Measurements from ENCODE around the gene NDST3.

NDST3 gene

GRCh38 chr4:118279328-118279727, 245.0 kb downstream of the NDST3 start:
- no peak overlapping the region for H3K27ac ChIP-seq (ENCODE audit: insufficient read depth, low read depth, low read length, poor library complexity, severe bottlenecking)
- H3K36me3 ChIP-seq (ENCODE audit: control insufficient read depth, insufficient read depth, low read length) = peaks cover 6% of the 10 kb centered on the region
- no peaks in the 10 kb centered on the region for H3K27me3 ChIP-seq (ENCODE audit: control insufficient read depth, insufficient read depth, low read length, poor library complexity, severe bottlenecking)
- H3K9me3 ChIP-seq (ENCODE audit: control insufficient read depth, low read length) = no peaks in the 10 kb centered on the region
- H3K4me1 ChIP-seq (ENCODE audit: control insufficient read depth, insufficient read depth, low read length) = peaks cover 17% of the 10 kb centered on the region
- peak overlapping the region; percentile 92 for H3K4me3 ChIP-seq (ENCODE audit: insufficient read depth, low read depth, low read length)
- 10 to 14% methylated on average over 13 of the region's 13 CpGs for WGBS, 2 experiments

- Histone ChIP-seq H3K36me3 (ENCODE audit: control insufficient read depth, insufficient read depth, low read length) (peaks cover 6% of the 10 kb centered on the region), H3K27ac (ENCODE audit: insufficient read depth, low read depth, low read length, poor library complexity, severe bottlenecking) (no peak overlapping the region), H3K4me1 (ENCODE audit: control insufficient read depth, insufficient read depth, low read length) (peaks cover 17% of the 10 kb centered on the region), H3K9me3 (ENCODE audit: control insufficient read depth, low read length) (no peaks in the 10 kb centered on the region), H3K4me3 (ENCODE audit: insufficient read depth, low read depth, low read length) (peak overlapping the region; percentile 92), H3K27me3 (ENCODE audit: control insufficient read depth, insufficient read depth, low read length, poor library complexity, severe bottlenecking) (no peaks in the 10 kb centered on the region)
- no CpG with 5 or more reads among the region's 2 CpGs for WGBS, 2 experiments
These were observed 245.7 kb downstream of the NDST3 start for GRCh38 chr4:118279920-118280432.

- H3K27ac ChIP-seq (ENCODE audit: insufficient read depth, low read depth, low read length, poor library complexity, severe bottlenecking) = no peak overlapping the region
- peaks cover 17% of the 10 kb centered on the region for H3K4me1 ChIP-seq (ENCODE audit: control insufficient read depth, insufficient read depth, low read length)
- peaks cover 6% of the 10 kb centered on the region for H3K36me3 ChIP-seq (ENCODE audit: control insufficient read depth, insufficient read depth, low read length)
- no peaks in the 10 kb centered on the region for H3K9me3 ChIP-seq (ENCODE audit: control insufficient read depth, low read length)
- 27 to 29% methylated on average over 2 of the region's 2 CpGs for WGBS, 2 experiments
- no peaks in the 10 kb centered on the region for H3K27me3 ChIP-seq (ENCODE audit: control insufficient read depth, insufficient read depth, low read length, poor library complexity, severe bottlenecking)
- H3K4me3 ChIP-seq (ENCODE audit: insufficient read depth, low read depth, low read length) = peak overlapping the region; percentile 92
These were observed 246.4 kb downstream of the NDST3 start for GRCh38 chr4:118280501-118281218.

GRCh38 chr4:118281611-118282442, 247.5 kb downstream of the NDST3 start:
- H3K36me3 ChIP-seq (ENCODE audit: control insufficient read depth, insufficient read depth, low read length) = peaks cover 6% of the 10 kb centered on the region
- no peaks in the 10 kb centered on the region for H3K9me3 ChIP-seq (ENCODE audit: control insufficient read depth, low read length)
- no peak overlapping the region for H3K27ac ChIP-seq (ENCODE audit: insufficient read depth, low read depth, low read length, poor library complexity, severe bottlenecking)
- WGBS, 2 experiments = 49 to 65% methylated on average over 5 to 8 of the region's 9 CpGs
- peaks cover 17% of the 10 kb centered on the region for H3K4me1 ChIP-seq (ENCODE audit: control insufficient read depth, insufficient read depth, low read length)
- H3K4me3 ChIP-seq (ENCODE audit: insufficient read depth, low read depth, low read length) = no peak overlapping the region
- no peaks in the 10 kb centered on the region for H3K27me3 ChIP-seq (ENCODE audit: control insufficient read depth, insufficient read depth, low read length, poor library complexity, severe bottlenecking)

- 94 to 96% methylated on average over 4 of the region's 4 CpGs for WGBS, 2 experiments
- Histone ChIP-seq H3K27me3 (ENCODE audit: control insufficient read depth, insufficient read depth, low read length, poor library complexity, severe bottlenecking) (no peaks in the 10 kb centered on the region), H3K4me3 (ENCODE audit: insufficient read depth, low read depth, low read length) (no peak overlapping the region), H3K4me1 (ENCODE audit: control insufficient read depth, insufficient read depth, low read length) (peaks cover 17% of the 10 kb centered on the region), H3K27ac (ENCODE audit: insufficient read depth, low read depth, low read length, poor library complexity, severe bottlenecking) (no peak overlapping the region), H3K9me3 (ENCODE audit: control insufficient read depth, low read length) (no peaks in the 10 kb centered on the region), H3K36me3 (ENCODE audit: control insufficient read depth, insufficient read depth, low read length) (peaks cover 6% of the 10 kb centered on the region)
These were observed 248.4 kb downstream of the NDST3 start for GRCh38 chr4:118282692-118283091.

GRCh38 chr4:118284169-118284568, 249.9 kb downstream of the NDST3 start:
- H3K9me3 ChIP-seq (ENCODE audit: control insufficient read depth, low read length) = no peaks in the 10 kb centered on the region
- no peak overlapping the region for H3K4me3 ChIP-seq (ENCODE audit: insufficient read depth, low read depth, low read length)
- H3K36me3 ChIP-seq (ENCODE audit: control insufficient read depth, insufficient read depth, low read length) = peaks cover 6% of the 10 kb centered on the region
- H3K27me3 ChIP-seq (ENCODE audit: control insufficient read depth, insufficient read depth, low read length, poor library complexity, severe bottlenecking) = no peaks in the 10 kb centered on the region
- no peak overlapping the region for H3K27ac ChIP-seq (ENCODE audit: insufficient read depth, low read depth, low read length, poor library complexity, severe bottlenecking)
- H3K4me1 ChIP-seq (ENCODE audit: control insufficient read depth, insufficient read depth, low read length) = peaks cover 17% of the 10 kb centered on the region
- WGBS, 2 experiments = 85 to 89% methylated on average over 3 of the region's 3 CpGs

- H3K27ac ChIP-seq (ENCODE audit: insufficient read depth, low read depth, low read length, poor library complexity, severe bottlenecking) = no peak overlapping the region
- H3K9me3 ChIP-seq (ENCODE audit: control insufficient read depth, low read length) = no peaks in the 10 kb centered on the region
- H3K4me3 ChIP-seq (ENCODE audit: insufficient read depth, low read depth, low read length) = no peak overlapping the region
- no peaks in the 10 kb centered on the region for H3K27me3 ChIP-seq (ENCODE audit: control insufficient read depth, insufficient read depth, low read length, poor library complexity, severe bottlenecking)
- peaks cover 10% of the 10 kb centered on the region for H3K4me1 ChIP-seq (ENCODE audit: control insufficient read depth, insufficient read depth, low read length)
- WGBS, 2 experiments = 92 to 96% methylated on average over 4 of the region's 4 CpGs
- no peaks in the 10 kb centered on the region for H3K36me3 ChIP-seq (ENCODE audit: control insufficient read depth, insufficient read depth, low read length)
These were observed 251.6 kb downstream of the NDST3 start for GRCh38 chr4:118285931-118286330.

- no peak overlapping the region for H3K4me3 ChIP-seq (ENCODE audit: insufficient read depth, low read depth, low read length)
- no peaks in the 10 kb centered on the region for H3K27me3 ChIP-seq (ENCODE audit: control insufficient read depth, insufficient read depth, low read length, poor library complexity, severe bottlenecking)
- H3K36me3 ChIP-seq (ENCODE audit: control insufficient read depth, insufficient read depth, low read length) = no peaks in the 10 kb centered on the region
- WGBS, 2 experiments = 92 to 97% methylated on average over 2 to 3 of the region's 3 CpGs
- H3K27ac ChIP-seq (ENCODE audit: insufficient read depth, low read depth, low read length, poor library complexity, severe bottlenecking) = no peak overlapping the region
- H3K4me1 ChIP-seq (ENCODE audit: control insufficient read depth, insufficient read depth, low read length) = peaks cover 4% of the 10 kb centered on the region
- no peaks in the 10 kb centered on the region for H3K9me3 ChIP-seq (ENCODE audit: control insufficient read depth, low read length)
These were observed 252.4 kb downstream of the NDST3 start for GRCh38 chr4:118286685-118287084.

- H3K27me3 ChIP-seq (ENCODE audit: control insufficient read depth, insufficient read depth, low read length, poor library complexity, severe bottlenecking) = no peaks in the 10 kb centered on the region
- no CpG with 5 or more reads among the region's 2 CpGs for WGBS, 2 experiments
- no peak overlapping the region for H3K4me3 ChIP-seq (ENCODE audit: insufficient read depth, low read depth, low read length)
- H3K4me1 ChIP-seq (ENCODE audit: control insufficient read depth, insufficient read depth, low read length) = no peaks in the 10 kb centered on the region
- H3K36me3 ChIP-seq (ENCODE audit: control insufficient read depth, insufficient read depth, low read length) = no peaks in the 10 kb centered on the region
- no peak overlapping the region for H3K27ac ChIP-seq (ENCODE audit: insufficient read depth, low read depth, low read length, poor library complexity, severe bottlenecking)
- no peaks in the 10 kb centered on the region for H3K9me3 ChIP-seq (ENCODE audit: control insufficient read depth, low read length)
These were observed 253.6 kb downstream of the NDST3 start for GRCh38 chr4:118287711-118288451.

GRCh38 chr4:118289794-118290193, 255.5 kb downstream of the NDST3 start:
- H3K36me3 ChIP-seq (ENCODE audit: control insufficient read depth, insufficient read depth, low read length) = no peaks in the 10 kb centered on the region
- 100% methylated on average over 1 of the region's 1 CpG; no CpG with 5 or more reads in 1 of the 2 experiments for WGBS, 2 experiments
- H3K4me3 ChIP-seq (ENCODE audit: insufficient read depth, low read depth, low read length) = no peak overlapping the region
- H3K9me3 ChIP-seq (ENCODE audit: control insufficient read depth, low read length) = no peaks in the 10 kb centered on the region
- no peak overlapping the region for H3K27ac ChIP-seq (ENCODE audit: insufficient read depth, low read depth, low read length, poor library complexity, severe bottlenecking)
- H3K27me3 ChIP-seq (ENCODE audit: control insufficient read depth, insufficient read depth, low read length, poor library complexity, severe bottlenecking) = no peaks in the 10 kb centered on the region
- H3K4me1 ChIP-seq (ENCODE audit: control insufficient read depth, insufficient read depth, low read length) = no peaks in the 10 kb centered on the region

Measured in ectodermal cell (in vitro differentiated cells).